Activated CD8-positive, alpha-beta memory T cell treated with anti-CD3 and anti-CD28 coated beads, Interleukin-2, amount 50 U/mL, for 48 hours (primary cell): Measurements from ENCODE around the gene PROZ.
"Not testable (repeated sequence)": the region's sequence is repeated elsewhere in the genome, so short reads cannot be mapped to it uniquely, and the experiment has no call there.

Source experiments
- DNase-seq: peaks from one replicate; pipeline ENCODE4 v3.0.0-alpha.2; 2020

Gene PROZ

GRCh38 chr13:113158946-113159345 is 498 bp downstream of the PROZ start:
- no peak for DNase-seq

- no peak for DNase-seq
Measured at GRCh38 chr13:113159701-113160100, 1.3 kb downstream of the PROZ start.

- no peak for DNase-seq
Measured at GRCh38 chr13:113160983-113161382, 2.5 kb downstream of the PROZ start.

- DNase-seq, result no peak
Measured at GRCh38 chr13:113161433-113161832, 3.0 kb downstream of the PROZ start.

GRCh38 chr13:113161975-113162374 is 3.5 kb downstream of the PROZ start:
- not testable (repeated sequence) for DNase-seq

GRCh38 chr13:113162783-113163685 is 4.6 kb downstream of the PROZ start:
- DNase-seq, result no peak

GRCh38 chr13:113164492-113164891 is 6.0 kb downstream of the PROZ start:
- DNase-seq, result no peak

- no peak for DNase-seq
Measured at GRCh38 chr13:113166266-113166665, 7.8 kb downstream of the PROZ start.

GRCh38 chr13:113166681-113167080 is 8.2 kb downstream of the PROZ start:
- DNase-seq, result no peak

GRCh38 chr13:113167155-113167554 is 8.7 kb downstream of the PROZ start:
- DNase-seq, result no peak

GRCh38 chr13:113167575-113167974 is 9.1 kb downstream of the PROZ start:
- no peak for DNase-seq

GRCh38 chr13:113168211-113168610 is 9.8 kb downstream of the PROZ start:
- DNase-seq, result no peak

- DNase-seq, result peak; percentile 32
Measured at GRCh38 chr13:113169277-113170272, 11.1 kb downstream of the PROZ start.

- no peak for DNase-seq
Measured at GRCh38 chr13:113170511-113170910, 12.1 kb downstream of the PROZ start.

- peak; percentile 32 for DNase-seq
Measured at GRCh38 chr13:113171250-113172125, 13.0 kb downstream of the PROZ start.

- DNase-seq, result peak; percentile 41
Measured at GRCh38 chr13:113172419-113172926, 14.0 kb downstream of the PROZ start.

- no peak for DNase-seq
Measured at GRCh38 chr13:113176280-113176679, 17.8 kb downstream of the PROZ start.

- no peak for DNase-seq
Measured at GRCh38 chr13:113176822-113177221, 18.4 kb downstream of the PROZ start.

- DNase-seq, result no peak
Measured at GRCh38 chr13:113178070-113178895, 19.8 kb downstream of the PROZ start.

- DNase-seq, result no peak
Measured at GRCh38 chr13:113178896-113179167, 20.4 kb downstream of the PROZ start.

- no peak for DNase-seq
Measured at GRCh38 chr13:113179374-113180230, 21.2 kb downstream of the PROZ start.
